Measurements from ENCODE around the gene LRRC46.

LRRC46 gene

GRCh38 chr17:47812146-47812920 lies 19.1 kb upstream of the LRRC46 start:
- POLR2A ChIA-PET: no interaction called here
- CTCF ChIA-PET: interaction anchor here (0.8 kb wide), 1 partner anchor 79 kb away, joined by 3 read pairs; the partner anchor contains the start of gene TBX21
- no peak for DNase-seq (ENCODE audit: extremely low spot score)
- no peak for TF ChIP-seq CTCF (IDR thresholded peaks at IDR 0.05; ENCODE audit: control extremely low read depth, extremely low read depth, low read depth, missing control alignments)

- no peak for DNase-seq (ENCODE audit: extremely low spot score)
- no peak for TF ChIP-seq CTCF (IDR thresholded peaks at IDR 0.05; ENCODE audit: control extremely low read depth, extremely low read depth, low read depth, missing control alignments)
- POLR2A ChIA-PET: no interaction called here
- CTCF ChIA-PET: no interaction called here
Observed at GRCh38 chr17:47813077-47813476, 18.4 kb upstream of the LRRC46 start.

- POLR2A ChIA-PET: no interaction called here
- CTCF ChIA-PET: interaction anchor here (1.1 kb wide), 1 partner anchor 12 kb away, joined by 3 read pairs; no protein-coding TSS in a partner anchor
- no peak for DNase-seq (ENCODE audit: extremely low spot score)
- no peak for TF ChIP-seq CTCF (IDR thresholded peaks at IDR 0.05; ENCODE audit: control extremely low read depth, extremely low read depth, low read depth, missing control alignments)
Observed at GRCh38 chr17:47813512-47814031, 17.9 kb upstream of the LRRC46 start.

- POLR2A ChIA-PET: no interaction called here
- DNase-seq (ENCODE audit: extremely low spot score): no peak
- CTCF ChIA-PET: interaction anchor here (1.4 kb wide), 1 partner anchor 151 kb away, joined by 3 read pairs; no protein-coding TSS in a partner anchor
- no peak for TF ChIP-seq CTCF (IDR thresholded peaks at IDR 0.05; ENCODE audit: control extremely low read depth, extremely low read depth, low read depth, missing control alignments)
Observed at GRCh38 chr17:47815106-47815918, 16.2 kb upstream of the LRRC46 start.

GRCh38 chr17:47816111-47816735 lies 15.2 kb upstream of the LRRC46 start:
- CTCF ChIA-PET: interaction anchor here (1.2 kb wide), 2 partner anchors 27 to 74 kb away, joined by 3 to 4 read pairs; no protein-coding TSS in a partner anchor
- no peak for DNase-seq (ENCODE audit: extremely low spot score)
- POLR2A ChIA-PET: no interaction called here
- TF ChIP-seq CTCF (IDR thresholded peaks at IDR 0.05; ENCODE audit: control extremely low read depth, extremely low read depth, low read depth, missing control alignments): no peak

GRCh38 chr17:47816947-47817346 lies 14.5 kb upstream of the LRRC46 start:
- ChIA-PET POLR2A (no interaction called here), CTCF (interaction anchor here (0.6 to 1.2 kb wide), 3 partner anchors 23 to 73 kb away, joined by 3 to 4 read pairs (median 3); no protein-coding TSS in a partner anchor)
- TF ChIP-seq CTCF (IDR thresholded peaks at IDR 0.05; ENCODE audit: control extremely low read depth, extremely low read depth, low read depth, missing control alignments): no peak
- no peak for DNase-seq (ENCODE audit: extremely low spot score)

Data from GM10248 (cell line).